Ovary (tissue), 9 donors: ENCODE results near the gene SGCD. TPM values are rescaled to one million over a fixed set of nuclear protein-coding genes. Genes with fewer than 3 reads are reported as not detected.

Experiments used
- DNase-seq, 5 donors: peaks; one replicate each; pipeline ENCODE4 v3.0.0-alpha.2; 2019 to 2020
- H3K27ac ChIP-seq, 2 donors: fragments of 200-600 bp; one replicate each; pipeline versions ENCODE4 v1.5.1 to v1.8.0; 2019 to 2022
- H3K27me3 ChIP-seq: fragments of 200-600 bp; one replicate; pipeline ENCODE4 v1.8.0; 2022
- H3K36me3 ChIP-seq: fragments of 200-600 bp; sonication (generic); one replicate; pipeline ENCODE4 v1.5.1; 2019
- H3K4me1 ChIP-seq: one replicate; pipeline ENCODE4 v1.8.1; 2013; ENCODE audit warnings: mild to moderate bottlenecking, moderate library complexity; ENCODE audit not compliant: insufficient read depth
- H3K4me3 ChIP-seq: fragments of 200-600 bp; sonication (generic); one replicate; pipeline ENCODE4 v1.5.1; 2017
- H3K9me3 ChIP-seq, 2 donors: fragments of 200-600 bp in 1 of 2; sonication (generic) in 1 of 2; one replicate each; pipeline versions ENCODE4 v1.5.1 to v1.8.1; 2013 to 2019; ENCODE audit warnings: mild to moderate bottlenecking in 1 of 2, moderate library complexity in 1 of 2
- CTCF ChIP-seq, 3 donors: fragments of 450-650 bp in 2 of 3; fragments of 200-600 bp in 1 of 3; IDR thresholded peaks; one replicate each; pipeline versions ENCODE4 v1.5.1 to v1.8.0; 2016 to 2022; ENCODE audit warnings: antibody characterized with exemption in 3 of 3, mild to moderate bottlenecking in 1 of 3
- EP300 ChIP-seq: sonication (generic); formaldehyde crosslinking; IDR thresholded peaks from one replicate; pipeline ENCODE4 v1.6.1; 2017; ENCODE audit warnings: antibody characterized with exemption
- POLR2A ChIP-seq: fragments of 450-650 bp; IDR thresholded peaks from one replicate; pipeline ENCODE4 v1.6.1; 2017; ENCODE audit warnings: antibody characterized with exemption, mild to moderate bottlenecking, moderate library complexity
- WGBS, 3 donors: extraction: QIAGEN DNeasy Blood & Tissue Kit in 1 of 3; methylation state at CpG; one replicate each; pipeline versions ENCODE4 v1.1.5 to v1.1.7; 2013 to 2017; 5-methylcytosine and 5-hydroxymethylcytosine counted together
- intact Hi-C, 4 donors: fragments of 100-400 bp; cut with DNase I; formaldehyde crosslinking; loops; one replicate each; pipeline versions ENCODE4 v1.11.0 to v1.15.1; 2022 to 2023
- polyA plus RNA-seq, 2 donors: library from polyadenylated mRNA; stranded (reverse); fragments of 200-250 nt in 1 of 2; fragments of 350-450 nt in 1 of 2; fragmentation: Illumina TruSeq in 1 of 2; extraction: RNeasy Lipid Tissue Mini Kit (QIAGEN cat#74804) in 1 of 2; gene quantifications; one replicate each; pipeline ENCODE4 v1.2.3, GENCODE V29; 2013 to 2014
- total RNA-seq, 7 donors: library from RNA; depleted of rRNA in 2 of 7; stranded (reverse); fragments of >200 nt in 2 of 7; fragmentation: NEBNext Ultra II Directional in 3 of 7; extraction: Animal tissue kit (Norgen Biotek cat#: 25700) in 3 of 7; gene quantifications; one replicate each; pipeline versions ENCODE4 v1.1.0 to v1.2.4, GENCODE V29; 2016 to 2023
- donor health status: DM: no; HTN: no; CAD: no; lungs with moderate emphysema.
- donor health status: DM: no; HTN: no; CAD: no.
- donor health status: Bipolar disorder and iron deficiency.
- donor health status: DM: yes; HTN: yes; CAD: no.
- donor health status: DM: no; HTN: no; CAD: no.
- donor health status: DM: yes; HTN: yes; CAD: no.

Gene SGCD
- total and polyA plus RNA-seq, 9 donors: 3.7 to 24.0 (median 12.9) TPM

DNA sequence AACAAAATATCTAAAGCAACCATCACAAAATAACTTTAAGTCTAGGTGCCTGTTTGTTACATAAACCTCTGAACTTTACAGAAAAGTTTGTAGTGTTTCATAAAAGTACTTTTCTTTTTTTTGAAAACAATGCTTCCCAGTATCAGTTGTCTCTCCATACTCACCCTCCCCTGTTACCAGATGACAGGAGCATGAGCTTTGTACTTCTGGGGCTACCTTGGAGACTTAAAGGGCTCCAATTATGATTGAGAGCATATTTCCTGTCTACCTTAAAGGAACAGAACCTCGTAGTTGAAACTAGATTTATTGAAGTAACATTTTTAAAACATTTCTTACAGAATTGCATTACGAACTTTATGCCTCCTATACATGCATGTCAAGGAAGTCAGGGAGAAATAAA, 467.7 kb downstream of the SGCD start:
- Histone ChIP-seq H3K4me1 (no peaks in the 10 kb centered on the region), H3K27me3 (no peaks in the 10 kb centered on the region), H3K27ac (no peak overlapping the region), H3K4me3 (no peak overlapping the region), H3K36me3 (no peaks in the 10 kb centered on the region), H3K9me3 (no peaks in the 10 kb centered on the region)
- TF ChIP-seq CTCF (IDR thresholded peaks at IDR 0.05) (no peak), POLR2A (no peak), EP300 (no peak)
- no peak for DNase-seq
- 47 to 64% (median 57%) methylated on average over 2 of the region's 2 CpGs for WGBS, 3 donors
- intact Hi-C loops: no loop called here

DNA sequence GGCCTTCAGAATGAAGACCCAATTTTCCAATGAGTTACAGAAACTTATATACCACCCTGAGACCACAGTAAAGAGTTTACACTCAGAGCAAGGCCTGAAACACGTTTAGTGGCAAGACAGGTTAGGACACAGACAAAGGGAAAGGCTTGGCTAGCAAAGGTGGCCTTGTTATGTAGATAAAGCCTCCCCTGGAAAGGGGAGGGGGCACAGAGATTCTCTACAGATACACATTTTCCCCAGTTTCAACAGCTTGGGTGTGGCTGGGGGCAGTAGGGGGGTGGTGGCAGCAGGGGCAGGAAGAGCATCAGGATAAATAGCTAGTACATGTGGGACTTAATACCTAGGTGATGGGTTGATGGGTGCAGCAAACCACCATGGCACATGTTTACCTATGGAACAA, 471.2 kb downstream of the SGCD start:
- Histone ChIP-seq H3K9me3 (no peaks in the 10 kb centered on the region), H3K4me1 (no peaks in the 10 kb centered on the region), H3K27ac (no peak overlapping the region), H3K36me3 (no peaks in the 10 kb centered on the region), H3K27me3 (no peaks in the 10 kb centered on the region), H3K4me3 (no peak overlapping the region)
- WGBS, 3 donors: 78 to 84% (median 83%) methylated on average over 1 of the region's 1 CpG
- DNase-seq: no peak
- intact Hi-C loops: no loop called here
- no peak for TF ChIP-seq POLR2A
- TF ChIP-seq EP300: no peak
- no peak for TF ChIP-seq CTCF (IDR thresholded peaks at IDR 0.05)

- Histone ChIP-seq H3K4me3 (no peak overlapping the region), H3K36me3 (no peaks in the 10 kb centered on the region), H3K27ac (no peak overlapping the region), H3K27me3 (no peaks in the 10 kb centered on the region), H3K4me1 (no peaks in the 10 kb centered on the region), H3K9me3 (no peaks in the 10 kb centered on the region)
- intact Hi-C loops: no loop called here
- 80 to 90% (median 83%) methylated on average over 1 of the region's 1 CpG for WGBS, 3 donors
- TF ChIP-seq EP300 (no peak), POLR2A (no peak), CTCF (IDR thresholded peaks at IDR 0.05) (no peak)
- DNase-seq: no peak
Measured at GRCh38 chr5:156799171-156799570, 472.2 kb downstream of the SGCD start.

DNA sequence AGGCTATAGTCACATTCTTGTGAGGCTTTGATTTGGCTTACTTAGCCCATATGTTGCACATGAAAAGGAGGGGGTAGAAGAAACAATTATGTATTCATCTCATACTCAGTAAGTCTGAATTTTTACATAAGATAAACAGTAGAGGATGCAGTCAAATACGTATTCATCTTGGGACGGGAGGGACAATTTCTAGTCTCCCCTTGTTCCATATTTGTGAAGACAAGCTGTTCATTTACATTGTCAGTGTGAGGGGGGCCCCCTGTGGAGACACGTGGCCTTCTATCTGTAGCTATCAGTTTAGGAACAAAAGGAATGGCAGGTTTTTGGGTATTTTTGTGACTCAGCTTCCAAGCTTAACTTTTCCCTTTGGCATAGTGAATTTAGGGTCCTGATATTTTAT, 474.0 kb downstream of the SGCD start:
- H3K27me3 ChIP-seq: no peaks in the 10 kb centered on the region
- no peaks in the 10 kb centered on the region for H3K36me3 ChIP-seq
- no peak overlapping the region for H3K4me3 ChIP-seq
- TF ChIP-seq EP300 (no peak), CTCF (IDR thresholded peaks at IDR 0.05) (no peak), POLR2A (no peak)
- H3K4me1 ChIP-seq: no peaks in the 10 kb centered on the region
- no peak for DNase-seq
- intact Hi-C loops: no loop called here
- WGBS, 3 donors: 78 to 84% (median 81%) methylated on average over 3 of the region's 3 CpGs
- H3K9me3 ChIP-seq: no peaks in the 10 kb centered on the region
- H3K27ac ChIP-seq: no peak overlapping the region

GRCh38 chr5:156802501-156802900, 475.5 kb downstream of the SGCD start:
- Histone ChIP-seq H3K27me3 (no peaks in the 10 kb centered on the region), H3K9me3 (no peaks in the 10 kb centered on the region), H3K4me1 (no peaks in the 10 kb centered on the region), H3K4me3 (no peak overlapping the region), H3K27ac (no peak overlapping the region), H3K36me3 (no peaks in the 10 kb centered on the region)
- intact Hi-C loops: no loop called here
- DNase-seq: no peak
- WGBS, 3 donors: 58 to 60% (median 60%) methylated on average over 5 of the region's 5 CpGs
- no peak for TF ChIP-seq EP300
- no peak for TF ChIP-seq POLR2A
- no peak for TF ChIP-seq CTCF (IDR thresholded peaks at IDR 0.05)
